Peyer's patch (tissue), 4 donors: Measurements from ENCODE around the gene PAGE4. TPM values are rescaled to one million over a fixed set of nuclear protein-coding genes. Genes with fewer than 3 reads are reported as not detected.

Experiments used
- DNase-seq, 3 donors: peaks; one replicate each; pipeline ENCODE4 v3.0.0-alpha.2; 2017 to 2019
- H3K27ac ChIP-seq, 4 donors: fragments of 200-600 bp; sonication (generic); one replicate each; pipeline ENCODE4 v1.5.1; 2016 to 2019
- H3K27me3 ChIP-seq, 2 donors: fragments of 200-600 bp; sonication (generic); one replicate each; pipeline ENCODE4 v1.5.1; 2019
- H3K36me3 ChIP-seq, 3 donors: fragments of 200-600 bp; sonication (generic); one replicate each; pipeline ENCODE4 v1.5.1; 2016 to 2019
- H3K4me1 ChIP-seq, 4 donors: fragments of 200-600 bp; sonication (generic); one replicate each; pipeline ENCODE4 v1.5.1; 2016 to 2019
- H3K4me3 ChIP-seq, 4 donors: fragments of 200-600 bp; sonication (generic); 1 replicate in 3 of 4; 2 replicates in 1 of 4; pipeline ENCODE4 v1.5.1; 2016 to 2019; ENCODE audit warnings: mild to moderate bottlenecking in 1 of 4
- H3K9me3 ChIP-seq, 4 donors: fragments of 200-600 bp; sonication (generic); one replicate each; pipeline ENCODE4 v1.5.1; 2016 to 2019; ENCODE audit warnings: mild to moderate bottlenecking in 1 of 4
- CTCF ChIP-seq, 6 experiments: fragments of 450-650 bp in 4 of 6; fragments of 200-600 bp in 2 of 6; sonication (generic) in 1 of 6; IDR thresholded peaks; one replicate each; pipeline ENCODE4 v1.5.1; 2017 to 2019; ENCODE audit warnings: antibody characterized with exemption in 6 of 6, mild to moderate bottlenecking in 3 of 6, moderate library complexity in 1 of 6
- POLR2A ChIP-seq, 2 donors: fragments of 450-650 bp; IDR thresholded peaks; one replicate each; pipeline ENCODE4 v1.5.1; 2017; ENCODE audit warnings: antibody characterized with exemption in 2 of 2, mild to moderate bottlenecking in 2 of 2, moderate library complexity in 2 of 2
- total RNA-seq, 4 donors: library from RNA; depleted of rRNA; stranded (reverse); fragments of >200 nt; gene quantifications; one replicate each; pipeline ENCODE4 v1.1.0, GENCODE V29; 2016

Gene PAGE4
- total RNA-seq = not detected

GRCh38 chrX:49829016-49829415, at the start of gene PAGE4:
TSS of gene PAGE4 (plus strand) at chrX:49829303. CDS start at chrX:49830429, 1,126 bp downstream.
- no peaks in the 10 kb centered on the region for H3K27me3 ChIP-seq
- TF ChIP-seq POLR2A (IDR thresholded peaks at IDR 0.05) = no peak
- TF ChIP-seq CTCF (IDR thresholded peaks at IDR 0.05) = no peak
- no peak within 1 kb of the TSS for H3K4me3 ChIP-seq
- no peaks in the 10 kb centered on the region for H3K36me3 ChIP-seq
- H3K27ac ChIP-seq = no peak within 1 kb of the TSS
- no peak for DNase-seq
- H3K9me3 ChIP-seq = no peaks in the 10 kb centered on the region
- H3K4me1 ChIP-seq = no peaks in the 10 kb centered on the region

- Histone ChIP-seq H3K27ac (no peak overlapping the region), H3K27me3 (no peaks in the 10 kb centered on the region), H3K4me3 (no peak overlapping the region), H3K36me3 (no peaks in the 10 kb centered on the region), H3K4me1 (no peaks in the 10 kb centered on the region), H3K9me3 (no peaks in the 10 kb centered on the region)
- TF ChIP-seq POLR2A (IDR thresholded peaks at IDR 0.05) (no peak), CTCF (IDR thresholded peaks at IDR 0.05) (no peak)
- DNase-seq = no peak
These were observed 44.3 kb upstream of the PAGE4 start for GRCh38 chrX:49784747-49785280.

- no peak for TF ChIP-seq CTCF (IDR thresholded peaks at IDR 0.05)
- TF ChIP-seq POLR2A (IDR thresholded peaks at IDR 0.05) = no peak
- Histone ChIP-seq H3K36me3 (no peaks in the 10 kb centered on the region), H3K27ac (no peak overlapping the region), H3K9me3 (no peaks in the 10 kb centered on the region), H3K27me3 (no peaks in the 10 kb centered on the region), H3K4me1 (no peaks in the 10 kb centered on the region), H3K4me3 (no peak overlapping the region)
- no peak for DNase-seq
These were observed 36.7 kb upstream of the PAGE4 start for GRCh38 chrX:49792376-49792775.

- no peak for DNase-seq
- no peaks in the 10 kb centered on the region for H3K36me3 ChIP-seq
- no peaks in the 10 kb centered on the region for H3K27me3 ChIP-seq
- H3K9me3 ChIP-seq = no peaks in the 10 kb centered on the region
- no peak overlapping the region for H3K4me3 ChIP-seq
- no peak overlapping the region for H3K27ac ChIP-seq
- no peak for TF ChIP-seq POLR2A (IDR thresholded peaks at IDR 0.05)
- TF ChIP-seq CTCF (IDR thresholded peaks at IDR 0.05) = no peak
- no peaks in the 10 kb centered on the region for H3K4me1 ChIP-seq
These were observed 35.4 kb upstream of the PAGE4 start for GRCh38 chrX:49793686-49794085.

- Histone ChIP-seq H3K27me3 (no peaks in the 10 kb centered on the region), H3K4me1 (no peaks in the 10 kb centered on the region), H3K36me3 (no peaks in the 10 kb centered on the region), H3K9me3 (no peaks in the 10 kb centered on the region), H3K27ac (no peak overlapping the region), H3K4me3 (no peak overlapping the region)
- no peak for TF ChIP-seq POLR2A (IDR thresholded peaks at IDR 0.05)
- no peak for TF ChIP-seq CTCF (IDR thresholded peaks at IDR 0.05)
- no peak for DNase-seq
These were observed 29.3 kb upstream of the PAGE4 start for GRCh38 chrX:49799828-49800227.
